Activated CD8-positive, alpha-beta memory T cell treated with anti-CD3 and anti-CD28 coated beads, Interleukin-2, amount 50 U/mL, for 48 hours (primary cell): ENCODE data around the gene TIMP2.

Experiments used
- DNase-seq: peaks from one replicate; pipeline ENCODE4 v3.0.0-alpha.2; 2020

Gene TIMP2

GRCh38 chr17:78862073-78863023, 62.8 kb downstream of the TIMP2 start:
- DNase-seq: no peak

GRCh38 chr17:78861229-78861628, 64.0 kb downstream of the TIMP2 start:
- DNase-seq: no peak

- DNase-seq: no peak
Measured at GRCh38 chr17:78859051-78859450, 66.1 kb downstream of the TIMP2 start.

DNA sequence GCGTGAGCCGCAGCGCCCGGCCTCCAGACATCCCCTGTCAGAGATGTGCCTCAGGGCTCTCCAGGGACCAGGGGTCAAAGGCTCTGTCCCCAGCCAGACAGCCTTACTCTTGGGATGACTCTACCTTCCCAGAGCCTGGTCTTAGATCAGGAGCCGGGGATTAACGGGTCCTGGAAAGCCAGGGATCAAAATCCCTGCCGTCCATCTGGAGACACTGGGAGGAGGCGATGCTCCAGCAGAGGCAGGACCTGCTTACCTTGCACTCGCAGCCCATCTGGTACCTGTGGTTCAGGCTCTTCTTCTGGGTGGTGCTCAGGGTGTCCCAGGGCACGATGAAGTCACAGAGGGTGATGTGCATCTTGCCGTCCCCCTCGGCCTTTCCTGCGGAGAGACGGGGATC, 67.9 kb downstream of the TIMP2 start:
- no peak for DNase-seq

- DNase-seq: no peak
Measured at GRCh38 chr17:78855561-78856165, 69.5 kb downstream of the TIMP2 start.

DNA sequence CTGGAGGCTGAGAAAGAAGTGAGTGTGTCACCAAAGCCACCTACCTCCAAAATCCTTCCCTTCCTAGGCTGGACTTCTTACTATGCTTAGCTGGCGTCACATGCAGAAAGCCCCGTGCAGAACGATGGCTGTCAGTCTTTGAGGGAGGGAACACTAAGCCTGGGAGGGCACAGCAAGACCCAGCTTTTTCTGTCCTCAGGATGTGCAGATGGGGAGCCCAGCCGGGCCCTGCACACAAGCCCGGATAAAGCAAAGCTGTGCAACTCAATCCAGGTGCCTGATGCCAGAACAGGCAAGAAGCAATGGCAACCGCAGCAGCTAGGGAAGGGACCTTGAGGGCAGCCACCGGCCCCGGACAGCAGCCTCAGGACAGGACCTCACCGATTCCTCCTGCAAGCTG, 70.7 kb downstream of the TIMP2 start:
- DNase-seq: no peak

- no peak for DNase-seq
Measured at GRCh38 chr17:78853926-78854394, 71.2 kb downstream of the TIMP2 start.

DNA sequence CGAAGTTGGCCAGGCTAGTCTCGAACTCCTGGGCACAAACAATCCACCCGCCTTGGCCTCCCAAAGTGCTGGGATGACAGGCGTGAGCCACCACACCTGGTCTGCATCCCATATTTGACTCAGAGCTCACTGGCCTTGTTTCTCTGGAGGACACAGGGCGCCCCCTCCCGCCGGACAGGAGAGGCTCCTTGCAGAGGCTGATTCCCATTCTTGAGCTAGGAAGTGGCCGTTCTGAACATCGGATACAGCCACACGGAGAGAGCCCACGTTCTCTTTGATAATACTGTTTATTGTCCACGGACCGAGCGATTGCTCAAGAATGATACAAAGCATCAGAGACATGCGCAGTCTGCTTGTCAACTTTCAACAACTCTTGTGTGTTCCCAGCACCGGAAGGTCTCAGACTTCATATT, 72.5 kb downstream of the TIMP2 start:
- no peak for DNase-seq

DNA sequence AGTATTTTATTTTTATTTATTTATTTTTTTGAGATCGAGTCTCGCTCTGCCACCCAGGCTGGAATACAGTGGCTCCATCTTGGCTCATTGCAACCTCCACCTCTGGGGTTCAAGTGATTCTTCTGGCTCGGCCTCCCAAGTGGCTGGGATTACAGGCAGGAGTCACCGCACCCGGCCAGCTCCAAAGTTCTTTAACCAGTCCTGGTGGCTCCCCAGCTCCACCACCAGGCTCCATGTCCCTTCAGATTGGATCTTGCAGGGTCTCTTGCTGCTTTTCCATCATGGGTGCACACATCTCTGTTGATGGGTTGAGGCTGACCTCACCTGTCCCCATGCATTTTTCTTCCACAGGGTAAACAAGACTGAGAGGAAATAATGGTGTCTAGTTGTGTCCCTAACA, 76.2 kb downstream of the TIMP2 start:
- no peak for DNase-seq

DNA sequence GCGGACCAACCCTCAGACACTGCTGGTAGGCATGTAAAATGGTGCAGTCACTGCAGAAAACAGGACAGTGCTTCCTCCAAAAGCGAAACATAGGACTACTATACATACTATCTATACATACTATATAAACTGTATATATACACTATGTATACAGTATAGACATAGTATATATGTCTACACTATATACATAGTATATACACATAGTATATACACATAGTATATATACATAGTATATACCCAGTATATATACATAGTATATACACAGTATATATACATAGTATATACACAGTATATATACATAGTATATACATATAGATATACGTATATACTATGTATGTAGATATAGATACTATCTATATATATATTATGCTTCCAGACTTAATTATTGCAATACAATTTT, 78.1 kb downstream of the TIMP2 start:
- no peak for DNase-seq

DNA sequence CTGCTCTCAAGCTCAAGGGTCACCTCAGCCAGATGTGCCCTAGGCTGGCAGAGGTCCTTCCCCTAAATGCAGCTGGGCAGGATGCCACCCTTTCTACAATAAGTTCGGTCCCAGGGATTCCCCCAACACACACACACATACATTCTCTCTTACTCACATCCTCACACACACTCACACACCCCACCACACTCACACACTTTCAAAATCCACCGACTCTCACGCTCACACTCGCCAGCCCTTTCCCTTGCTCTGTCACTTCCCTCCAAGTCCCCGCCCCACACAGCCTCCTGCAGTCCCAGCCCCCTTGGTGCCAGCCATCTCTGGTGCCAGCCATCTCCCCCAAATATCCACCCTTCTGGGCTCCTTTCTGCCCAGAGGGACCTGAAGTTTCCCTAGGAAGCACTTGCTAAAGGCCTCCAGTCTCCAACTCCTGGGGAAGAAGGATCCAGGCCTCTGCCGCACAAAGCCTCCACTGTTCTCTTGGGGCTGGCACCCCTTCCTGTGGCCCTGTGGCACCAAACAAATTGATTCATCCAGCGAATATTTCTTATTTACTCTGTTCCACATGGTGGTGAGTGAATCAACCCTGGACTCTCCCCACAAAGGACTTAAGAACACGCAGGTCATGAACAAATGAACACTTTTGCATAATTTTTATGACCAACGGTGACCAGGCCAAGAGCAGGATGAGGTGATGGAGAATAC, 80.7 kb downstream of the TIMP2 start:
- DNase-seq: no peak

DNA sequence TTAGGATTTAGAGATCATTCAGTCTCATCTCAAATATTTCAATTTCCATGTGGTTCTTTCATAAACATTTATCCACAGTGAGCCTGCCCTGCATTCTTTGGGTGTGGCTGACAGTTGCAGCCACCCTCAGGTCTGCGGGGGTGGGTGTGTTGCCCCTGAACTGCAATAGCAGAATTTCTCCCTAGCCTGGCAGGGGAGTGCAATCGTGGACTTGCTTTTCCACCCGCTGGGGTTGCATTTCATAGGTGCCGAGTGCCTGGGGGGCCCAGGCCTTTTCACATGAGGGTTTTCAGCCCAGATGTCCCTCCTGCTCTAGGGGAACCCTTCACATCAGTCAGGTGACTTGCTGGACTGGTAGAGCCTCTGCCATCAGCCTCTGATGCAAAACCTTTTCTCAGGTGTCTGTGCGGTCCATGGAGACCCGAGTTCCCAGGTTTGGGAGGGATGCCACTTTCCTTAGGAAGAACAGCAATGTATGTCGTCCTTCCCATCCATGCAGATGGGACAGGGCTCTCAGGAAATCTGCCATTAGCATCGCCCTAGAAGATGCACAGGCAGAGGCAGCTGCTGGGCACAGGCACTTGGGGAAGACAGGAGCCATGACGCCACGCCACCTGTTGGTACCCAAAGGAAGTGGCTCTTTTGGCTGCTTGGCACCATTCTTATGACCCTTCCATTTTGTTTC, 82.2 kb downstream of the TIMP2 start:
- peak; percentile 71 for DNase-seq

- DNase-seq: peak; percentile 100
Measured at GRCh38 chr17:78840780-78841611, 84.2 kb downstream of the TIMP2 start, which contains the start of gene USP36. TSS of gene USP36 (minus strand) at chr17:78840814. CDS start at chr17:78836363, 4,451 bp downstream.

DNA sequence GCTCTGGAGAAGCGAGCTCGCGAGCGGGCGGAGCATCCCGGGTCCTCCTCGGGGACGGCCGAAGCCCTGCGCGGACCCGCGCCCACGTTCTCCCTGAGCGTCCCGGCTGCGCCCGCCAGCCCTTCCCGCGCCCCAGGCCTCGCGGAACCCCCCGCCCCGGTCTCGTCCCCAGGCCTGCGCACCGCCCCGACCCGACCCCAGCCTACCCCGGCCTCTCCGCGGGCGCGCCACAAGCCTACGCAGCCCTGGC, 84.7 kb downstream of the TIMP2 start:
- no peak for DNase-seq

DNA sequence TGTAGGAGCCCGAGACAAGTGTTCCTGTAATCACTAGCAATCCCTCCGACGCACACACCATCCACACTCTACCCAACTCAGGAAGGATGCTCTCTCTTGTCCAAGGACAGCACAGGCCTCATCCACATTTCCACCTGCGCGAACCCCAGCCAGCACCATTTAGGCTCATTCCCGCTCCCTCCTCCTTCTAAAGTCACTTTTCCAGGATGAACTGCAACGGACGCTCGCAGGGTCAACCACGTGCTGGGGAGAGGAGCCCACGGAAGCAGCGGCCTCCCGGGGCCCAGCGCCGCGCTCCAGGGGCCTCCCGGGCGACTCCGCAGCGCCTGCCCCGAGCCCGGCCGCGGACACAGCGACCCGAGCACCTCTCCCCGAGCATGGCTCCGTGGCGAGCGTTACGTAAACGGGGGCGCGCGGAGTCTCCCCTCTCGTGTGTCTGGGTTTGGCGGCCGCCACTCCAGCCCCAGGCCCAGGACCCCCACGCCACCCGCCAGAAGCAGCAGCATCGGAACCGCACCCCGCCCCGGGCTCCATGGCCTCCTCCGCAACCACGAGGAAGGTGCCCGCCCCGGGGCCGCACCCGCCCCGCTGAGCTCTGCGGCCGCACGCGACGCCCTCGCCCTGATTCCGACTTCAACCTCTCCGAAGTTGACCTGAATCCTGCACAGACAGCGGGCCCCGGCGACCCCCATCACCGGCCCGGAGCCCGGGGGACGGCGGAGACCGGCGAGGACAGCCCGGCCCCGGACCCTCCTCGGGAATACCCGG, 85.2 kb downstream of the TIMP2 start:
- peak; percentile 78 for DNase-seq

GRCh38 chr17:78839235-78839761, 85.9 kb downstream of the TIMP2 start:
- DNase-seq: no peak

- DNase-seq: no peak
Measured at GRCh38 chr17:78838574-78839005, 86.6 kb downstream of the TIMP2 start.

GRCh38 chr17:78836420-78837021, 88.7 kb downstream of the TIMP2 start:
- no peak for DNase-seq

GRCh38 chr17:78834571-78834970, 90.6 kb downstream of the TIMP2 start:
- DNase-seq: no peak

GRCh38 chr17:78832541-78832810, 92.7 kb downstream of the TIMP2 start:
- DNase-seq: no peak
